Fibroblast of the aortic adventitia (primary cell): ENCODE data around the gene RNF126. TPM values are rescaled to one million over a fixed set of nuclear protein-coding genes. Genes with fewer than 3 reads are reported as not detected.

Experiments used
- DNase-seq: peaks from one replicate; pipeline ENCODE4 v3.0.0-alpha.2; 2010; ENCODE audit warnings: low read depth
- H3K4me3 ChIP-seq: 2 replicates; pipeline ENCODE4 v1.5.1; 2011; ENCODE audit warnings: low read depth, mild to moderate bottlenecking, control low read depth, low read length, moderate library complexity
- total RNA-seq: library from RNA; depleted of rRNA; stranded (reverse); fragments of >200 nt; gene quantifications from 2 replicates; pipeline ENCODE4 v1.2.3, GENCODE V29; 2012; ENCODE audit warnings: low replicate concordance
- TF ChIP-seq, protein P1 (sequence below): IDR thresholded peaks from 2 replicates; pipeline ENCODE4 v1.5.1; 2011; ENCODE audit warnings: mild to moderate bottlenecking, low read length, control low read depth, inconsistent platforms; ENCODE audit not compliant: insufficient read depth

The RNF126 gene
- total RNA-seq, 1 donor = 28.9 TPM

DNA sequence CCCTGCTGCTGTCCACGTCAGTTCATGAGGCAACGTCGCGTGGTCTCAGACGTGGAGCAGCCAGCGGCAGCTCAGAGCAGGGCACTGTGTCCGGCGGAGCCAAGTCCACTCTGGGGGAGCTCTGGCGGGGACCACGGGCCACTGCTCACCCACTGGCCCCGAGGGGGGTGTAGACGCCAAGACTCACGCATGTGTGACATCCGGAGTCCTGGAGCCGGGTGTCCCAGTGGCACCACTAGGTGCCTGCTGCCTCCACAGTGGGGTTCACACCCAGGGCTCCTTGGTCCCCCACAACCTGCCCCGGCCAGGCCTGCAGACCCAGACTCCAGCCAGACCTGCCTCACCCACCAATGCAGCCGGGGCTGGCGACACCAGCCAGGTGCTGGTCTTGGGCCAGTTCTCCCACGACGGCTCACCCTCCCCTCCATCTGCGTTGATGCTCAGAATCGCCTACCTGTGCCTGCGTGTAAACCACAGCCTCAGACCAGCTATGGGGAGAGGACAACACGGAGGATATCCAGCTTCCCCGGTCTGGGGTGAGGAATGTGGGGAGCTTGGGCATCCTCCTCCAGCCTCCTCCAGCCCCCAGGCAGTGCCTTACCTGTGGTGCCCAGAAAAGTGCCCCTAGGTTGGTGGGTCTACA, 19.8 kb upstream of the RNF126 start:
- TF ChIP-seq, protein P1, sequence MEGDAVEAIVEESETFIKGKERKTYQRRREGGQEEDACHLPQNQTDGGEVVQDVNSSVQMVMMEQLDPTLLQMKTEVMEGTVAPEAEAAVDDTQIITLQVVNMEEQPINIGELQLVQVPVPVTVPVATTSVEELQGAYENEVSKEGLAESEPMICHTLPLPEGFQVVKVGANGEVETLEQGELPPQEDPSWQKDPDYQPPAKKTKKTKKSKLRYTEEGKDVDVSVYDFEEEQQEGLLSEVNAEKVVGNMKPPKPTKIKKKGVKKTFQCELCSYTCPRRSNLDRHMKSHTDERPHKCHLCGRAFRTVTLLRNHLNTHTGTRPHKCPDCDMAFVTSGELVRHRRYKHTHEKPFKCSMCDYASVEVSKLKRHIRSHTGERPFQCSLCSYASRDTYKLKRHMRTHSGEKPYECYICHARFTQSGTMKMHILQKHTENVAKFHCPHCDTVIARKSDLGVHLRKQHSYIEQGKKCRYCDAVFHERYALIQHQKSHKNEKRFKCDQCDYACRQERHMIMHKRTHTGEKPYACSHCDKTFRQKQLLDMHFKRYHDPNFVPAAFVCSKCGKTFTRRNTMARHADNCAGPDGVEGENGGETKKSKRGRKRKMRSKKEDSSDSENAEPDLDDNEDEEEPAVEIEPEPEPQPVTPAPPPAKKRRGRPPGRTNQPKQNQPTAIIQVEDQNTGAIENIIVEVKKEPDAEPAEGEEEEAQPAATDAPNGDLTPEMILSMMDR = no peak
- no peak for DNase-seq
- no peak overlapping the region for H3K4me3 ChIP-seq

DNA sequence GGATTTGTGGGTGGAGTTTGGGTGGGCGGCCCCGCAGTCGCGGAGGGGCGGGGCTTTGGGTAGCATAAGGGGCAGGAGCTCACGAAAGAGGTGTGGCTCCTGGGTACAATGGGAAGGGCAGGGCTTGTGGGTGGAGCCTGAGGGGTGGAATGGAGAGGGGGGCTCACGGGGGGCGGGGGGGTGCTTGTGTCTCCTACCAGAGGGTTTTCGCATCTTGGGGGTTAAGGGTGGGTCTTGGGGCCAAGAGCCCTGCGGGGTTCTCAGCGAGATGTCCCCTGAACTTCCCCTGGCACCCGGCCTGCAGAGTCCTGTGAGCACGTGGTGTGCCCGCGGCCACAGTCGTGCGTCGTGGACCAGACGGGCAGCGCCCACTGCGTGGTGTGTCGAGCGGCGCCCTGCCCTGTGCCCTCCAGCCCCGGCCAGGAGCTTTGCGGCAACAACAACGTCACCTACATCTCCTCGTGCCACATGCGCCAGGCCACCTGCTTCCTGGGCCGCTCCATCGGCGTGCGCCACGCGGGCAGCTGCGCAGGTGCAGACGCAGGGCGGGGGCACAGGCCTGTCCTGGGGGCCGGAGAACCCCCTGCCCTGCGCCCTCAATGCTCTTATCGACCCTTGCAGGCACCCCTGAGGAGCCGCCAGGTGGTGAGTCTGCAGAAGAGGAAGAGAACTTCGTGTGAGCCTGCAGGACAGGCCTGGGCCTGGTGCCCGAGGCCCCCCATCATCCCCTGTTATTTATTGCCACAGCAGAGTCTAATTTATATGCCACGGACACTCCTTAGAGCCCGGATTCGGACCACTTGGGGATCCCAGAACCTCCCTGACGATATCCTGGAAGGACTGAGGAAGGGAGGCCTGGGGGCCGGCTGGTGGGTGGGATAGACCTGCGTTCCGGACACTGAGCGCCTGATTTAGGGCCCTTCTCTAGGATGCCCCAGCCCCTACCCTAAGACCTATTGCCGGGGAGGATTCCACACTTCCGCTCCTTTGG, 18.3 kb upstream of the RNF126 start:
- TF ChIP-seq, protein P1 = no peak
- no peak for DNase-seq
- H3K4me3 ChIP-seq = peak overlapping the region; percentile 18

DNA sequence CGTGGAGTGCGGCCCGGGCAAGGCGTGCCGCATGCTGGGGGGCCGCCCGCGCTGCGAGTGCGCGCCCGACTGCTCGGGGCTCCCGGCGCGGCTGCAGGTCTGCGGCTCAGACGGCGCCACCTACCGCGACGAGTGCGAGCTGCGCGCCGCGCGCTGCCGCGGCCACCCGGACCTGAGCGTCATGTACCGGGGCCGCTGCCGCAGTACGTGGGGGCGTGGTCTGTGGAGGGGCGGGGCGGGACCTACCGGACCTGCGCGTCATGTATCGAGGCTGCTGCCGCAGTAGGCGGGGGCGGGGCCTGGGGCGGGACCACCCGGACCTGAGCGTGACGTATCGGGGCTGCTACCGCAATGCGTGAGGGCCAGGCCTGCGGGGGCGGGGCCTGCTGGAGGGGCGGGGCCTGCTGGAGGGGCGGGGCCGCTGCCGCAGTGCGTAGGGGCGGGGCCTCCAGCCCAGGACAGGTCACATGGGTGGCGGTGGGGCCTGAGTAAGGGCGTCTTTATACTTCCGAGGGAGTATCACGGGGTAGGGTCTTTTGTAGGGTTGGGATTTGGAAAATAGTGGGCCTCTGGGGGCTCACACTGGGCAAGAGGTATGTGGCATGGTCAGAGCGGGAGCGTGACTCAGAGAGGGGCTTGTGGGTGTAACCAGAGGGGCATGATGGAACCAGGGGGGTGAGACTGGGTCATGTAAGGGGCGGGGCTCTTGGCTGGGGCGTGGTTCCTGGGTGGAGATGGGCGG, 17.4 kb upstream of the RNF126 start:
- TF ChIP-seq, protein P1 = peak; percentile 31
- peak; percentile 98 for DNase-seq
- peak overlapping the region; percentile 73 for H3K4me3 ChIP-seq

DNA sequence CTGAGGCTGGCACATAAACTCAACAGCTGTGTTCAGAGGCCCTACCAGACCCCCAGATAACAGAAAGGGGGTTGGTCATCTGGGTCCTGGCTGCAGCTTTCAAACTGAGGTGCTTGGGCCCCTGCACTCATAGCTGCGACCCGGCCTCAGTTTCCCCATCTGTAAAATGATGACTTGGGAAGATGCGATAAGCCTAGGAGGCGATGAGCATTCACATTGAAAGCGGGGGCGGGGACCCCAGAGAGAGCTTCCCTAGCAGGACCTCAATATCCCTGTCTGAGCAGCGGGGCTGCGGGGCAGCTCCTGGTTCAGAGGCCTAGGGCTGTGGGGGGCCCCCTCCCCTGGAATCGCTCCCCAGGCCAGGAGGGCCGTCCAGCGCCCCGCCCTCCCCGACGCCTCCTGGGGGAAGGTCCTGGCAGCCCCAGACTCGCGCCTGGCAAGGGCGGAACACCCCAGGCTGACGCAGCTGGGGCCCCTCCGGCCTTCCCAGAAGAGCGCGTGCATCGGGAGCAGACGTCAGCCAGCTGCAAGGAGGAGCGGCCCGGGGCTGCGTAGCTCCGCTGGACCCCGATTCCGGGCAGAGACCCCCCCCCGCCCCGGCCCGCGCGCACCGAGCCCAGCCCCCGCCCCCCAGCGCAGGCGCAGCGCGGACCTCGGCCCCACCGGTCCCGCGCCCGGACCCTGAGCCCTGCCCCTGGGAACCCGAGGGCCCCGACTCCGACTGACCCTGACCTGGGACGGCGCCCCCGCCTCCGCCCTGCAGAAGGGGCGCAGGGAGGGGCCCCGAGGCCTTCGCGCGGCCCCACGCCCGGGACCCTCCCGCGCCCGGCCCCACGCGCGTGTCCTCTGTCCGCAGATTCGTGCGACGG, 16.6 kb upstream of the RNF126 start:
- peak overlapping the region; percentile 73 for H3K4me3 ChIP-seq
- TF ChIP-seq, protein P1 = no peak
- peak; percentile 86 for DNase-seq

DNA sequence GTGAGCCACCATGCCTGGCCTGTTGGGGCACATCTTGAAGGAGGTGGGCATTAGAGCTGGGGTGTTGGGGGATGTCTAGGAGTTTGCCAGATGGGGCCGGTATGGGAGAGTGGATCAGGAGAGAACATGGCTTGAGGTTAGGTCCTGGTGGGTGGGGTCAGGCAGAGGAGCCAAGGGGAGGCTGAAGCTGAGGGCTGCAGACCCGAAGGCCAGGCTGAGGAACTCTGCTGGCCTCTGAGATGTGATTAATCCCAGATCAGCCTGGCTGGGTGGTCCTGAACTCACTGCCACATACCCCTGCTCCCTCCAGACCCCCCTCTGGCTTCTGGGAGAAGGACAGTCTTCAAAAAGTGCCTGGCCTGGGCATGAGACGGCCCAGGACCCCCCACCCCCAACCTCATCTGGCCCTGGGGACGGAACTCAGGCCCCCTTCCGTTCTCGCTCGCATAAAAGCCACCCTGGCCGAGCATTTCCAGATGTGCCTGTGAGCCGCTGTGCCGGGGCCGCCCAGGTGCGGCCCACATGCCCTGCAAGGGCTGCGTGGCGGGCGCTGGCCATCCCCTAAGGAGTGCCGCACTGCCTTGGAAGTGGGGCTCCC, 15.9 kb upstream of the RNF126 start:
- no peak for DNase-seq
- peak overlapping the region; percentile 73 for H3K4me3 ChIP-seq
- TF ChIP-seq, protein P1 = no peak
